OCI-LY7 (cell line): ENCODE results near the gene GALNT2. TPM values are rescaled to one million over a fixed set of nuclear protein-coding genes. Genes with fewer than 3 reads are reported as not detected.

Source experiments
- BruUV-seq: library from RNA; stranded (reverse); fragments of 400-500 nt; replicated peaks from 2 replicates; lab custom pipeline; 2021; lab: Mats Ljungman, UMichigan
- CTCF ChIA-PET: fragments of 300-600 bp; sonication (Branson Sonifier 250); formaldehyde crosslinking; loops from one replicate; lab custom pipeline; 2022; ENCODE audit warnings: antibody characterized with exemption; ENCODE audit not compliant: unreplicated experiment; lab: Charles Lee
- POLR2A ChIA-PET: fragments of 300-600 bp; sonication (Branson Sonifier 250); formaldehyde crosslinking; loops from one replicate; lab custom pipeline; 2022; ENCODE audit warnings: antibody characterized with exemption; lab: Charles Lee
- DNase-seq: peaks from one replicate; pipeline ENCODE4 v3.0.0-alpha.2; 2015; ENCODE audit warnings: low spot score
- H2AFZ ChIP-seq: fragments of 200-600 bp; sonication (generic), shearing (Covaris generic); 2 replicates; pipeline ENCODE4 v1.6.1; 2014; ENCODE audit warnings: mild to moderate bottlenecking, antibody characterized with exemption, low read length, moderate library complexity
- H3K27ac ChIP-seq: fragments of 200-600 bp; sonication (generic); 2 replicates; pipeline ENCODE4 v1.5.1; 2014; ENCODE audit warnings: mixed run types, low read depth, mild to moderate bottlenecking, moderate library complexity, low read length, inconsistent platforms; ENCODE audit not compliant: poor library complexity, severe bottlenecking
- H3K36me3 ChIP-seq: fragments of 200-600 bp; sonication (generic); 2 replicates; pipeline ENCODE4 v1.6.1; 2014; ENCODE audit warnings: mild to moderate bottlenecking, antibody characterized with exemption, low read length, moderate library complexity, mixed read lengths; ENCODE audit not compliant: insufficient read depth
- H3K4me1 ChIP-seq: fragments of 200-600 bp; sonication (generic); 2 replicates; pipeline ENCODE4 v1.5.1; 2014; ENCODE audit warnings: mild to moderate bottlenecking, low read length; ENCODE audit not compliant: insufficient read depth, poor library complexity, severe bottlenecking
- H3K4me2 ChIP-seq: fragments of 200-600 bp; sonication (generic); 2 replicates; pipeline ENCODE4 v1.6.1; 2014; ENCODE audit warnings: mild to moderate bottlenecking, low read length
- H3K4me3 ChIP-seq: fragments of 200-600 bp; sonication (generic); 2 replicates; pipeline ENCODE4 v1.5.1; 2014; ENCODE audit warnings: mild to moderate bottlenecking, low read depth, low read length; ENCODE audit not compliant: poor library complexity, severe bottlenecking
- H3K79me2 ChIP-seq: fragments of 200-600 bp; sonication (generic); 2 replicates; pipeline ENCODE4 v1.6.1; 2016; ENCODE audit warnings: low read depth, mild to moderate bottlenecking, low read length, moderate library complexity, mixed read lengths; ENCODE audit not compliant: insufficient read depth
- H3K9me2 ChIP-seq: fragments of 200-600 bp; sonication (generic); 2 replicates; pipeline ENCODE4 v1.6.1; 2016; ENCODE audit warnings: mild to moderate bottlenecking, low read length, mixed read lengths; ENCODE audit not compliant: insufficient read depth
- H3K9me3 ChIP-seq: fragments of 200-600 bp; sonication (generic); 2 replicates; pipeline ENCODE4 v1.6.1; 2014; ENCODE audit warnings: mild to moderate bottlenecking, mixed run types, low read length, mixed read lengths
- H4K20me1 ChIP-seq: fragments of 200-600 bp; sonication (generic); 2 replicates; pipeline ENCODE4 v1.6.1; 2014; ENCODE audit warnings: mild to moderate bottlenecking, antibody characterized with exemption, low read length, moderate library complexity, mixed read lengths; ENCODE audit not compliant: insufficient read depth
- EZH2phosphoT487 ChIP-seq: fragments of 200-600 bp; sonication (generic); IDR thresholded peaks from 2 replicates; pipeline ENCODE4 v1.6.1; 2018; ENCODE audit warnings: low read depth, borderline replicate concordance, mild to moderate bottlenecking, mixed run types, antibody characterized with exemption, low read length, moderate library complexity, mixed read lengths
- intact Hi-C: fragments of 100-400 bp; cut with micrococcal nuclease; formaldehyde crosslinking; loops from one replicate; pipeline ENCODE4 v1.10.0; 2022; ENCODE audit not compliant: unreplicated experiment
- total RNA-seq, 2 experiments: library from RNA; depleted of rRNA in 1 of 2; stranded (reverse); fragments of >200 nt in 1 of 2; shearing (Covaris generic) in 1 of 2; gene quantifications; 2 replicates each; pipeline ENCODE4 v1.2.3, GENCODE V29; 2014 to 2022
- TF ChIP-seq, protein P1 (sequence below): fragments of 200-600 bp; sonication (generic); conservative IDR thresholded peaks from 2 replicates; pipeline ENCODE4 v1.5.1; 2014; ENCODE audit warnings: mild to moderate bottlenecking, antibody characterized with exemption, low read length, moderate library complexity, mixed read lengths

The GALNT2 gene
- total RNA-seq, 2 experiments from 2014 or later, result 29.9 to 67.3 TPM

DNA sequence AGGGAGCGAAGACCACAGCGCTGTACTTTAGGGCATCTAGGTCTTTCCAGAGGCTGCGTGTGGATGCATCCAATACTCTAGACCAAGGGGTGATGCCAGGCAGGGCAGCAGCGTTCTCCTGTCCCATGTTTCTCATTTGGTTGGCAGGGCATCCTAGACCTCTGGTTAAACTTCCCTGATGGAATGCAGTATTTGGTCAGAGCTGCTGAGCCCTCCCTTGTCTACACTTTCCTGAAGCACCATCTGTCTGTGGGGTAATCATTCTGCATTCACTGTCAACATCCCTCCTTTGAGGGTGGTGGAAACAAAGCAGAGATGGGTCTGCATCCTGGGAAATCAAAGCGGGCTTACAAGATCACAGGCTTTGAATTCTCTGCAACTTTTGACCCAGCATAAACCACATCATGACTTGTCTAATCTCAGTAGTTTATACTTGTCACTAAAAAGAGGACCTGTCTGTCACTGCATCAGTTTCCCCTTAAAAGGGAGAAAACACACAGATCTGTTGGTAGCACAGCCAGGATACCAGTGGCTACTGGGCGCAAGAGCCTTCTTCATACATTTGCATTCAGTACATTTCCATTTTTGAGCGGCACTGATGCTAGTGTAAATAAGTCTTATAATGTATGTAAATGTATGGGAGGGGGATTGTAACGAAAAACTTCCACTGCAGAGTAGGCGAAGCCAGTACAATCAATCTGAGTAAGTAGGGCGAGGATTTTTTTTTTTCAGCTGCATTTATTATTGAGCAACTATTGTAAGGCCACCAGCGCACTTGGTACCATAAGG lies 106.3 kb downstream of the GALNT2 start:
- H3K36me3 ChIP-seq, result peaks cover 5% of the 10 kb centered on the region; the same call in 1 of the 2 replicates
- no peak for DNase-seq
- no peak overlapping the region for H3K4me3 ChIP-seq
- ChIA-PET CTCF (no interaction called here), POLR2A (no interaction called here)
- intact Hi-C loops, result no loop called here
- no peak overlapping the region for H3K4me2 ChIP-seq
- no peaks in the 10 kb centered on the region for H3K9me2 ChIP-seq
- no TSS peak for BruUV-seq
- peaks cover 21% of the 10 kb centered on the region; the same call in 1 of the 2 replicates for H3K79me2 ChIP-seq
- no peak for TF ChIP-seq EZH2phosphoT487
- TF ChIP-seq, protein P1, sequence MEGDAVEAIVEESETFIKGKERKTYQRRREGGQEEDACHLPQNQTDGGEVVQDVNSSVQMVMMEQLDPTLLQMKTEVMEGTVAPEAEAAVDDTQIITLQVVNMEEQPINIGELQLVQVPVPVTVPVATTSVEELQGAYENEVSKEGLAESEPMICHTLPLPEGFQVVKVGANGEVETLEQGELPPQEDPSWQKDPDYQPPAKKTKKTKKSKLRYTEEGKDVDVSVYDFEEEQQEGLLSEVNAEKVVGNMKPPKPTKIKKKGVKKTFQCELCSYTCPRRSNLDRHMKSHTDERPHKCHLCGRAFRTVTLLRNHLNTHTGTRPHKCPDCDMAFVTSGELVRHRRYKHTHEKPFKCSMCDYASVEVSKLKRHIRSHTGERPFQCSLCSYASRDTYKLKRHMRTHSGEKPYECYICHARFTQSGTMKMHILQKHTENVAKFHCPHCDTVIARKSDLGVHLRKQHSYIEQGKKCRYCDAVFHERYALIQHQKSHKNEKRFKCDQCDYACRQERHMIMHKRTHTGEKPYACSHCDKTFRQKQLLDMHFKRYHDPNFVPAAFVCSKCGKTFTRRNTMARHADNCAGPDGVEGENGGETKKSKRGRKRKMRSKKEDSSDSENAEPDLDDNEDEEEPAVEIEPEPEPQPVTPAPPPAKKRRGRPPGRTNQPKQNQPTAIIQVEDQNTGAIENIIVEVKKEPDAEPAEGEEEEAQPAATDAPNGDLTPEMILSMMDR, result no peak
- H3K4me1 ChIP-seq, result peaks cover 27% of the 10 kb centered on the region
- H3K27ac ChIP-seq, result no peak overlapping the region
- no peak overlapping the region for H2AFZ ChIP-seq
- H3K9me3 ChIP-seq, result no peaks in the 10 kb centered on the region
- no peaks in the 10 kb centered on the region for H4K20me1 ChIP-seq

DNA sequence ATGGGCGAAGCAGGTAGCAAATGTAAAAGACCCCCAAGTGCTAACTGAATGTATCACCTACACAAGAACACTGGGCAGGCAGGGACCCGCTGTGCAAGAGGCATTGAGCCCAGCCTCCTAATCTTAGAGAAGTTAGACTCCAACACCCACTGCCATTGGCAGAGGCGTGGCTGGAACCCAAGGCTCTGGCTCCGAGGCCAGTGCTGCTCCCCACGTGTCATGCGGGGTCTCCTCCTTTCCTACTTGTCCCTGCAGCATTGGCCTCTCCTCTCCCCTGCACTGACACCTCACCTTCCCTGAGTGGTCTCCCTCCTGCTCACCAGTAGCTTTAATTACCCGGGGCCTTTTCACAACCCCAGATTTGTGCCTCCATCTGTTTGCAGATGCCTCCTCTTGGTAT lies 107.0 kb downstream of the GALNT2 start:
- DNase-seq, result no peak
- no TSS peak for BruUV-seq
- H3K4me2 ChIP-seq, result no peak overlapping the region
- intact Hi-C loops, result no loop called here
- no peaks in the 10 kb centered on the region for H3K9me2 ChIP-seq
- no peak overlapping the region for H3K27ac ChIP-seq
- H3K4me3 ChIP-seq, result no peak overlapping the region
- TF ChIP-seq EZH2phosphoT487, result no peak
- TF ChIP-seq, protein P1, result no peak
- ChIA-PET POLR2A (interaction anchor here (0.5 kb wide), 1 partner anchor 13 kb away, joined by 5 read pairs; no protein-coding TSS in a partner anchor), CTCF (interaction anchor here (0.6 kb wide), 1 partner anchor 64 kb away, joined by 3 read pairs; no protein-coding TSS in a partner anchor)
- peaks cover 22% of the 10 kb centered on the region for H3K4me1 ChIP-seq
- peaks cover 16% of the 10 kb centered on the region; the same call in 1 of the 2 replicates for H3K79me2 ChIP-seq
- H2AFZ ChIP-seq, result no peak overlapping the region
- no peaks in the 10 kb centered on the region for H3K9me3 ChIP-seq
- no peaks in the 10 kb centered on the region for H4K20me1 ChIP-seq
- peaks cover 9% of the 10 kb centered on the region; the same call in 1 of the 2 replicates for H3K36me3 ChIP-seq
